Activated T-helper 1 cell treated with anti-CD3 and anti-CD28 coated beads, Interleukin-12 subunit alpha, Interleukin-12 subunit beta, Interleukin-2, Interleukin-4 antibody, amounts not matched to agents 30 ng/mL and 10 ng/mL and 1 ng/mL, durations not matched to agents 14 hours and 24 hours and 36 hours (primary cell): ENCODE data around the gene IGF2BP2. TPM values are rescaled to one million over a fixed set of nuclear protein-coding genes. Genes with fewer than 3 reads are reported as not detected.
"Not testable (repeated sequence)": the region's sequence is repeated elsewhere in the genome, so short reads cannot be mapped to it uniquely, and the experiment has no call there.

Experiments used
- DNase-seq: peaks from one replicate; pipeline ENCODE4 v3.0.0; 2021; ENCODE audit warnings: low spot score
- H3K27ac Mint-ChIP-seq: one replicate; pipeline ENCODE4 v1.8.0; 2021; ENCODE audit warnings: mild to moderate bottlenecking, mixed read lengths
- H3K27me3 Mint-ChIP-seq: one replicate; pipeline ENCODE4 v1.8.0; 2022; ENCODE audit warnings: mild to moderate bottlenecking, moderate library complexity, mixed read lengths; ENCODE audit not compliant: insufficient read depth
- H3K36me3 Mint-ChIP-seq: one replicate; pipeline ENCODE4 v1.8.0; 2021; ENCODE audit warnings: low read depth, mixed read lengths
- H3K4me1 Mint-ChIP-seq: one replicate; pipeline ENCODE4 v1.8.0; 2021; ENCODE audit warnings: low read depth, mixed read lengths
- H3K4me3 Mint-ChIP-seq: one replicate; pipeline ENCODE4 v1.8.0; 2021; ENCODE audit warnings: mild to moderate bottlenecking, moderate library complexity, mixed read lengths
- H3K9me3 Mint-ChIP-seq: one replicate; pipeline ENCODE4 v1.8.0; 2021; ENCODE audit warnings: mixed read lengths
- intact Hi-C: fragments of 100-400 bp; cut with micrococcal nuclease; formaldehyde crosslinking; loops from one replicate; pipeline ENCODE4 v1.15.1; 2024
- total RNA-seq: library from RNA; stranded (reverse); gene quantifications from 2 replicates; pipeline ENCODE4 v1.2.3, GENCODE V29; 2022

The IGF2BP2 gene
- total RNA-seq, 1 donor from 2014 or later = 0.62 TPM

- Mint-ChIP-seq H3K4me3 (no peak overlapping the region), H3K4me1 (no peaks in the 10 kb centered on the region), H3K27me3 (no peaks in the 10 kb centered on the region), H3K27ac (no peak overlapping the region), H3K36me3 (no peaks in the 10 kb centered on the region), H3K9me3 (peaks cover 11% of the 10 kb centered on the region)
- intact Hi-C loops = no loop called here
- DNase-seq = no peak
Measured at GRCh38 chr3:185852635-185853034, 27.8 kb upstream of the IGF2BP2 start.

GRCh38 chr3:185851959-185852358 lies 27.1 kb upstream of the IGF2BP2 start:
- H3K36me3 Mint-ChIP-seq = no peaks in the 10 kb centered on the region
- intact Hi-C loops = no loop called here
- no peak for DNase-seq
- no peaks in the 10 kb centered on the region for H3K4me1 Mint-ChIP-seq
- H3K27ac Mint-ChIP-seq = no peak overlapping the region
- H3K4me3 Mint-ChIP-seq = no peak overlapping the region
- peaks cover 3% of the 10 kb centered on the region for H3K27me3 Mint-ChIP-seq
- peaks cover 10% of the 10 kb centered on the region for H3K9me3 Mint-ChIP-seq

GRCh38 chr3:185851046-185851445 lies 26.2 kb upstream of the IGF2BP2 start:
- intact Hi-C loops = no loop called here
- no peak overlapping the region for H3K27ac Mint-ChIP-seq
- no peaks in the 10 kb centered on the region for H3K36me3 Mint-ChIP-seq
- H3K4me1 Mint-ChIP-seq = no peaks in the 10 kb centered on the region
- no peak for DNase-seq
- peaks cover 3% of the 10 kb centered on the region for H3K27me3 Mint-ChIP-seq
- peaks cover 2% of the 10 kb centered on the region for H3K9me3 Mint-ChIP-seq
- H3K4me3 Mint-ChIP-seq = no peak overlapping the region

GRCh38 chr3:185847506-185847905 lies 22.7 kb upstream of the IGF2BP2 start:
- Mint-ChIP-seq H3K27ac (no peak overlapping the region), H3K4me3 (no peak overlapping the region), H3K9me3 (no peaks in the 10 kb centered on the region), H3K27me3 (peaks cover 11% of the 10 kb centered on the region), H3K4me1 (no peaks in the 10 kb centered on the region), H3K36me3 (no peaks in the 10 kb centered on the region)
- no peak for DNase-seq
- intact Hi-C loops = no loop called here

- no peaks in the 10 kb centered on the region for H3K36me3 Mint-ChIP-seq
- no peak overlapping the region for H3K4me3 Mint-ChIP-seq
- intact Hi-C loops = no loop called here
- no peak for DNase-seq
- peaks cover 11% of the 10 kb centered on the region for H3K27me3 Mint-ChIP-seq
- no peak overlapping the region for H3K27ac Mint-ChIP-seq
- H3K9me3 Mint-ChIP-seq = no peaks in the 10 kb centered on the region
- H3K4me1 Mint-ChIP-seq = no peaks in the 10 kb centered on the region
Measured at GRCh38 chr3:185846037-185846436, 21.2 kb upstream of the IGF2BP2 start.

GRCh38 chr3:185844051-185844450 lies 19.2 kb upstream of the IGF2BP2 start:
- intact Hi-C loops = no loop called here
- Mint-ChIP-seq H3K27me3 (peaks cover 11% of the 10 kb centered on the region), H3K4me1 (no peaks in the 10 kb centered on the region), H3K9me3 (no peaks in the 10 kb centered on the region), H3K36me3 (no peaks in the 10 kb centered on the region), H3K27ac (no peak overlapping the region), H3K4me3 (no peak overlapping the region)
- DNase-seq = no peak

- H3K4me3 Mint-ChIP-seq = no peak overlapping the region
- intact Hi-C loops = no loop called here
- H3K27me3 Mint-ChIP-seq = peaks cover 11% of the 10 kb centered on the region
- no peak for DNase-seq
- no peaks in the 10 kb centered on the region for H3K4me1 Mint-ChIP-seq
- no peaks in the 10 kb centered on the region for H3K9me3 Mint-ChIP-seq
- no peak overlapping the region for H3K27ac Mint-ChIP-seq
- H3K36me3 Mint-ChIP-seq = no peaks in the 10 kb centered on the region
Measured at GRCh38 chr3:185843635-185844034, 18.8 kb upstream of the IGF2BP2 start.

GRCh38 chr3:185843126-185843525 lies 18.3 kb upstream of the IGF2BP2 start:
- Mint-ChIP-seq H3K9me3 (no peaks in the 10 kb centered on the region), H3K4me3 (no peak overlapping the region), H3K36me3 (no peaks in the 10 kb centered on the region), H3K27me3 (peaks cover 15% of the 10 kb centered on the region), H3K27ac (no peak overlapping the region), H3K4me1 (no peaks in the 10 kb centered on the region)
- intact Hi-C loops = no loop called here
- no peak for DNase-seq

GRCh38 chr3:185842241-185842640 lies 17.4 kb upstream of the IGF2BP2 start:
- intact Hi-C loops = no loop called here
- Mint-ChIP-seq H3K27me3 (peaks cover 15% of the 10 kb centered on the region), H3K36me3 (no peaks in the 10 kb centered on the region), H3K27ac (no peak overlapping the region), H3K4me3 (no peak overlapping the region), H3K9me3 (no peaks in the 10 kb centered on the region), H3K4me1 (no peaks in the 10 kb centered on the region)
- no peak for DNase-seq

GRCh38 chr3:185838417-185838989 lies 13.7 kb upstream of the IGF2BP2 start:
- H3K4me1 Mint-ChIP-seq, H3K9me3 Mint-ChIP-seq, intact Hi-C loops, DNase-seq, H3K27ac Mint-ChIP-seq, H3K4me3 Mint-ChIP-seq, H3K36me3 Mint-ChIP-seq: not testable (repeated sequence)
- peaks cover 12% of the 10 kb centered on the region for H3K27me3 Mint-ChIP-seq

GRCh38 chr3:185837414-185837813 lies 12.6 kb upstream of the IGF2BP2 start:
- Mint-ChIP-seq H3K9me3 (no peaks in the 10 kb centered on the region), H3K4me1 (no peaks in the 10 kb centered on the region), H3K4me3 (no peak overlapping the region), H3K27me3 (peaks cover 12% of the 10 kb centered on the region), H3K27ac (no peak overlapping the region), H3K36me3 (no peaks in the 10 kb centered on the region)
- intact Hi-C loops = no loop called here
- DNase-seq = no peak

GRCh38 chr3:185831990-185832389 lies 7.1 kb upstream of the IGF2BP2 start:
- Mint-ChIP-seq H3K27ac (no peak overlapping the region), H3K4me1 (no peaks in the 10 kb centered on the region), H3K9me3 (no peaks in the 10 kb centered on the region), H3K36me3 (no peaks in the 10 kb centered on the region), H3K4me3 (no peak overlapping the region), H3K27me3 (peaks cover 41% of the 10 kb centered on the region)
- intact Hi-C loops = no loop called here
- DNase-seq = no peak

GRCh38 chr3:185831195-185831594 lies 6.4 kb upstream of the IGF2BP2 start:
- Mint-ChIP-seq H3K4me1 (no peaks in the 10 kb centered on the region), H3K27me3 (peaks cover 49% of the 10 kb centered on the region), H3K4me3 (no peak overlapping the region), H3K36me3 (no peaks in the 10 kb centered on the region), H3K27ac (no peak overlapping the region), H3K9me3 (no peaks in the 10 kb centered on the region)
- DNase-seq = no peak
- intact Hi-C loops = no loop called here
